Measurements from ENCODE around the gene ZNF217.

Gene ZNF217

DNA sequence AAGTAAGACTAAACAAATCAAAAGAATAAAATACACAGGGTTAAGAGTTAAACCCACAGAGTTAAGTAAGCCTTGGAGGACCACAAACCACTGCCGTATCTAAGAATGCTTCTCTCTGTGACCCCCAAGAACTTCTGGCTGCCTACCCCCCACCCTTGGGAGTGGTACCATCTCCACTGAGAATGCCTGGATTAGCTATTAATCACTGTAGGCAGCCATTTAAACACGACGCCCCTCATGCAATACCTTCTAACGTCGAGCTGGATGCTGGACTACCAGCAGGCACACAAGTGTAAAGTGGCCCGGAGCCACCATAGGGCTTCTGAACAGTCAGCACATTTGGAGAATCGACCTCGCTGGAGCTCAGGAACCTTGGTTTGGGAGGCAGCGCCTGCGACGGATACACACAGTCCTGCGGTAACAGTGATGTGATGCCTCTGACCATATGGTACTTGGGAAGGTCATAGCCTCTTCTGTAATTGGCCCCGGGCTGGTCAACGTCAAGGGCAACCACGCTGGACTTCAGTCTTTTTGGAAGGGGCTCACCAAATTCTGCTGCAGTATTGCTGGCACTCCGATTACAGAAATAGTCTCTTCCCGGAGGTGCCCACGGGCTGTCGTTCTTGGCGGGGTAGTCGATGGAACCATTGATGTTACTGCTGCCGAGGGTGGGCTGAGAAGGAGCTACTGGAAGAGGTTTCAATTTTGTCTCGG lies 18.0 kb downstream of the ZNF217 start:
- H3K36me3 ChIP-seq, result peaks cover 48% of the 10 kb centered on the region
- H3K9me3 ChIP-seq (ENCODE audit: severe bottlenecking), result no peaks in the 10 kb centered on the region
- TF ChIP-seq, protein P1, sequence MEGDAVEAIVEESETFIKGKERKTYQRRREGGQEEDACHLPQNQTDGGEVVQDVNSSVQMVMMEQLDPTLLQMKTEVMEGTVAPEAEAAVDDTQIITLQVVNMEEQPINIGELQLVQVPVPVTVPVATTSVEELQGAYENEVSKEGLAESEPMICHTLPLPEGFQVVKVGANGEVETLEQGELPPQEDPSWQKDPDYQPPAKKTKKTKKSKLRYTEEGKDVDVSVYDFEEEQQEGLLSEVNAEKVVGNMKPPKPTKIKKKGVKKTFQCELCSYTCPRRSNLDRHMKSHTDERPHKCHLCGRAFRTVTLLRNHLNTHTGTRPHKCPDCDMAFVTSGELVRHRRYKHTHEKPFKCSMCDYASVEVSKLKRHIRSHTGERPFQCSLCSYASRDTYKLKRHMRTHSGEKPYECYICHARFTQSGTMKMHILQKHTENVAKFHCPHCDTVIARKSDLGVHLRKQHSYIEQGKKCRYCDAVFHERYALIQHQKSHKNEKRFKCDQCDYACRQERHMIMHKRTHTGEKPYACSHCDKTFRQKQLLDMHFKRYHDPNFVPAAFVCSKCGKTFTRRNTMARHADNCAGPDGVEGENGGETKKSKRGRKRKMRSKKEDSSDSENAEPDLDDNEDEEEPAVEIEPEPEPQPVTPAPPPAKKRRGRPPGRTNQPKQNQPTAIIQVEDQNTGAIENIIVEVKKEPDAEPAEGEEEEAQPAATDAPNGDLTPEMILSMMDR (IDR thresholded peaks at IDR 0.05; ENCODE audit: low read depth, low read length), result no peak
- H3K27ac ChIP-seq, result no peak overlapping the region
- DNase-seq, result no peak
- no peak overlapping the region for H3K4me3 ChIP-seq (ENCODE audit: low read depth, low read length)
- no peaks in the 10 kb centered on the region for H3K27me3 ChIP-seq (ENCODE audit: insufficient read depth, low read depth, severe bottlenecking)

DNA sequence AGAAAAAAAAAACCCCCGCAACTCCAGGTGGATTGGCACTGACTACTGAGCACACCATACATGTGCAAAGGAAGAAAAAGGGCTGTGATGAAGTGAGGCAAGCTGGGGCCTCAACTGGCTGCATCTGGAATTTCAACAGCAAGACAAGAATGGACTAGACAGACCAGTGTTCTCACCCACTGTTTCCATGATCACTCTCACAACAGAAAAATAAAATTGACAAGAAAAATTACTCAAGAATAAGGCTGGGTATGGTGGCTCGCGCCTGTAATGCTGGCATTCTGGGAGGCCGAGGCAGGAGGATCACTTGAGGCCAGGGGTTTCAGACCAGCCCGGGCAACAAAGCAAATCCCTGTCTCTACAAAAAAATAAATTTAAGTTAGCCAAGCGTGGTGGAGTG lies 18.8 kb downstream of the ZNF217 start:
- Histone ChIP-seq H3K4me3 (ENCODE audit: low read depth, low read length) (no peak overlapping the region), H3K27ac (no peak overlapping the region)

DNA sequence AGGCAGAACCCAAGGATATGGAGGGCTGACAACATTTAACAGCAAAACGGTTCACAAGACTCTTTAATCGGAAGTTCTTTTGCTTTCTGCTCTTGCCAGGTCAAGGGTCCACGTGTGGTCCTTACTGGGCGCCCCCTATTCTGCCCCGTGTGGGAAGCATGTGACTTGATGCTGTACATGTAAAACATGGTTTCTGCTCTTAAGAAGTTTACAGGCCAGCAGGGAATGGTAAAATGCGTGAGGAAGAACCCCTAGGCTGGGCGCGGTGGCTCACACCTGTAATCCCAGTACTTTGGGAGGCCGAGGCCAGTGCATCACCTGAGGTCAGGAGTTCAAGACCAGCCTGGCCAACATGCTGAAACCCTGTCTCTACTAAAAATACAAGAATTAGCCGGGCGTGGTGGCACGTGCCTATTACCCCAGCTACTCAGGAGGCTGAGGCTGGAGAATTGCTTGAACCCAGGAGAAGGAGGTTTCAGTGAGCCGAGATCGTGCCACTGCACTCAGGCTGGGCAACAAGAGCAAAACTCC lies 19.3 kb downstream of the ZNF217 start:
- Histone ChIP-seq H3K9me3 (ENCODE audit: severe bottlenecking) (no peaks in the 10 kb centered on the region), H3K36me3 (peaks cover 44% of the 10 kb centered on the region), H3K27me3 (ENCODE audit: insufficient read depth, low read depth, severe bottlenecking) (no peaks in the 10 kb centered on the region), H3K27ac (no peak overlapping the region), H3K4me3 (ENCODE audit: low read depth, low read length) (no peak overlapping the region)
- DNase-seq, result no peak
- TF ChIP-seq, protein P1 (IDR thresholded peaks at IDR 0.05; ENCODE audit: low read depth, low read length), result no peak

More for the DNA sequence above, 18.8 kb downstream of the ZNF217 start:
- DNase-seq, result no peak
- Histone ChIP-seq H3K9me3 (ENCODE audit: severe bottlenecking) (no peaks in the 10 kb centered on the region), H3K27me3 (ENCODE audit: insufficient read depth, low read depth, severe bottlenecking) (no peaks in the 10 kb centered on the region), H3K36me3 (peaks cover 45% of the 10 kb centered on the region)
- TF ChIP-seq, protein P1 (IDR thresholded peaks at IDR 0.05; ENCODE audit: low read depth, low read length), result no peak

DNA sequence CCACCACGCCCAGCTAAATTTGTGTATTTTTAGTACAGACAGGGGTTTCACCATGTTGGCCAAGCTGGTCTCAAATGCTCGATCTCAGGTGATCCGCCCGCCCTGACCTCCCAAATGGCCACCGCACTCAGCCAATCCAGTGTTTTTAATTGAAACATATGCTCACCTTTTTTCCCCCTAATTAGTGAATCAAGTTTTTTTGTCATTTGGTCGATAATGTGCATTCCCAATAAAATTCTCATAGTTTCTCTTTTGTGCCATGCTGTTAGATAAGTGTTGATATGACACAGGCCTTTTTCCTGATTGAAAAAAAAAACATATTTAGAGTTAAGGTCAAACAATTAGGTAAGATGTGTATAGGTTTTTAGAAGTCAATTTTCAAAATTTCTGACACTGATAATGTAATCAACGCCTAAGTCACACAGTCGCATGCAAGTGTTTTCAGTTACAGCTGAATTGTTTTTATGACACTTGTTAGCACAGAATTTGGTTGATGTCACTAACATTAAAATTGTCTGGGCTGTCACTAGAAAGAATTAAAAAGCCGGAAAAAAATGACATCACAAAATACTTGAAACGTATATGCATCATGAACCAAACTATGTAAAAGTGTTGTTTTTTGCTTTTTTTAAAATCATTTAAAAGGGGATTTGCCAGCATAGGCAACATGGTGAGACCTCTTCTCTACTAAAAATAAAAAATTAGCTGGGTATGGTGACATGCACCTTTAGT lies 21.9 kb downstream of the ZNF217 start:
- Histone ChIP-seq H3K9me3 (ENCODE audit: severe bottlenecking) (no peaks in the 10 kb centered on the region), H3K27me3 (ENCODE audit: insufficient read depth, low read depth, severe bottlenecking) (no peaks in the 10 kb centered on the region), H3K4me3 (ENCODE audit: low read depth, low read length) (no peak overlapping the region), H3K27ac (no peak overlapping the region), H3K36me3 (peaks cover 39% of the 10 kb centered on the region)
- DNase-seq, result no peak
- TF ChIP-seq, protein P1 (IDR thresholded peaks at IDR 0.05; ENCODE audit: low read depth, low read length), result no peak

DNA sequence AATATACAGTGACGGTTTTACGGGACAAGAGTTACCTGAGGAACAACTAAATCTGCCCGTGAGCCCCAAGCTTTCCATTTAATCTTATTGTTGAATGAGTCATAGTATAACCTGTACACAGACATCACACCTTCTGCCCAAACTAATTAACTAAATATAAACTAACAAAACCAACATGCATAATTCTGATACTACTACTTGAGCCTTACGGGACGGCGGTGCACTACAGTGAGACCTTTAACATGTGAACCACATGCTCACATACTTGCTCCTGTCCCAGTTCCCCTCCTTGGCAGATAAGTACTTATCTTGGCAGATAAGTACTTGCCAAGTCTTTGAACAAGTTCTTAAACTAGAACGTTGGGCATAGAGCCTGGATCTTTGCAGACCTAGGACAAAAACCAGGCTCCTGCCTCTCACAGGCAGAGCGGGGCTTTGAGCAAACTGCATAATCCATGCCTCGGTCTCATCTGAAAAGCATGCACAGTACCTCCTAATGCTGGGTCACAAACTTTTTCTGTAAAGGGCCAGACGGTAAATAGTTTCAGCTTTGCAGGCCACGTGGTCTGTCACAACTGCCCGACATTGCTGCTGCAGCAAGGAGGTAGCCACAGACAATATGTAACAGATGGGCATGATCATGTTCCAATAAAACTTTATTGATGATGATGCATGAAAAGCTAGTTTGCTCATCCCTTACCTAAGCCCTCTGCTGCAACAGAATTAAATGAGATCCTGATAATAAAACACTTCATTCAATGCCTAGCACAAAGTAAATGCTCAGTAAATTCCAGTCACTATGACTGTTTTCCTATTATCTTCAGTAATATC lies 23.0 kb downstream of the ZNF217 start:
- H3K9me3 ChIP-seq (ENCODE audit: severe bottlenecking), result no peaks in the 10 kb centered on the region
- H3K27ac ChIP-seq, result no peak overlapping the region
- DNase-seq, result no peak
- no peak overlapping the region for H3K4me3 ChIP-seq (ENCODE audit: low read depth, low read length)
- no peaks in the 10 kb centered on the region for H3K27me3 ChIP-seq (ENCODE audit: insufficient read depth, low read depth, severe bottlenecking)
- TF ChIP-seq, protein P1 (IDR thresholded peaks at IDR 0.05; ENCODE audit: low read depth, low read length), result no peak
- peaks cover 29% of the 10 kb centered on the region for H3K36me3 ChIP-seq

Measured in WERI-Rb-1 (cell line).